Endothelial cell (in vitro differentiated cells): Measurements from ENCODE around the gene TP53BP2. TPM values are rescaled to one million over a fixed set of nuclear protein-coding genes. Genes with fewer than 3 reads are reported as not detected.

Experiments
- DNase-seq: peaks from one replicate; pipeline ENCODE4 v3.0.0; 2021; ENCODE audit warnings: low spot score
- H3K27ac Mint-ChIP-seq: one replicate; pipeline ENCODE4 v1.8.0; 2021; ENCODE audit warnings: mixed read lengths, inconsistent platforms; ENCODE audit not compliant: unreplicated experiment
- H3K27me3 Mint-ChIP-seq: one replicate; pipeline ENCODE4 v1.8.0; 2021; ENCODE audit warnings: mild to moderate bottlenecking, moderate library complexity, mixed read lengths, inconsistent platforms; ENCODE audit not compliant: unreplicated experiment
- H3K36me3 Mint-ChIP-seq: one replicate; pipeline ENCODE4 v1.8.0; 2021; ENCODE audit warnings: mild to moderate bottlenecking, low read depth, mixed read lengths, inconsistent platforms; ENCODE audit not compliant: unreplicated experiment
- H3K4me1 Mint-ChIP-seq: one replicate; pipeline ENCODE4 v1.8.0; 2021; ENCODE audit warnings: mild to moderate bottlenecking, mixed read lengths, inconsistent platforms; ENCODE audit not compliant: unreplicated experiment
- H3K4me3 Mint-ChIP-seq: one replicate; pipeline ENCODE4 v1.8.0; 2021; ENCODE audit warnings: mild to moderate bottlenecking, mixed read lengths, inconsistent platforms; ENCODE audit not compliant: unreplicated experiment
- H3K9me3 Mint-ChIP-seq: one replicate; pipeline ENCODE4 v1.8.0; 2021; ENCODE audit warnings: mixed read lengths, inconsistent platforms; ENCODE audit not compliant: unreplicated experiment
- total RNA-seq: library from RNA; stranded (reverse); fragmentation: NEBNext Ultra II Directional; extraction: Animal tissue kit (Norgen Biotek cat#: 25700); gene quantifications from one replicate; pipeline ENCODE4 v1.2.1, GENCODE V29; 2021; ENCODE audit not compliant: unreplicated experiment
- TF ChIP-seq, protein P1 (sequence below): fragments of 200-600 bp; sonication (generic); IDR thresholded peaks from one replicate; pipeline ENCODE4 v1.5.0; 2021; ENCODE audit warnings: antibody characterized with exemption; ENCODE audit not compliant: unreplicated experiment

The TP53BP2 gene
- total RNA-seq, 1 donor from 2014 or later = 42.0 TPM

DNA sequence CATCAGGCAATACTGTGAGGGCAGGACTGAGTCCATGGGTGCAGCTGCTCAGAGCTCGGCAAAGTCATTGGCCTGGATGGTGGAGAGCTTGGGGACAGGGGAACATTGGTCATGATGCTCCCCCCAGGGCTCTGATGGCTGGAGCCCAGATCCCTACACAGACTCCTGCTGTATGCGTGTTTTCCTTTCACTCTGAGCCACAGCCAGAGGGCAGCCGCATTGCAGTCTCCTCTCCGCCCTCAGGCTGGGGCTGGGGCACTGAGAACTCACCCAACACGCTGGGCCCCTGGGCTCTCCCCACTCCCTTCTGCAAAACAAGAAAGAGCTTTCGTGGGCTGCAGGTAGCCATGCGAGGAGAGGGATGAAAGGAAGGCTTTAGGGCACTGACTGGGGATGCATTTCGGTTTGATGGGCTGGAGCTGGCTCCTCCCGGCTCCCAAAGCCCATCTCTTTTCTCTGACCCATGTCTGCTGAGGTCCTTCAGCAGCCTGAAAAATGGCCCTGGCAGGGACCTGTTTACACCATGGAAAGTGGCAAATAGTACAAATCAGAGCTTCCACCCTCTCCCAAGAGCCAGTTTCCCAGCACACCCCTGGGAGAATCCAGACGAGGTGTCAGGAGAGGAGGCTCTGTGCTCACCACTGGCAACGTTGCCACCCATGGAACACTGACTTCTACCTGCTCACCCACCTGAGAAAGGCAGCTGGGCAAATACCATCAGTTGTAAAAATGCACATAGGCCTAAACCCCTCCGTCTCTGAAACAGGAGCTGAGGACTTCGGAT, 89.6 kb downstream of the TP53BP2 start:
- peaks cover 4% of the 10 kb centered on the region for H3K27me3 Mint-ChIP-seq
- DNase-seq = no peak
- peaks cover 17% of the 10 kb centered on the region for H3K4me1 Mint-ChIP-seq
- no peak overlapping the region for H3K27ac Mint-ChIP-seq
- TF ChIP-seq, protein P1, sequence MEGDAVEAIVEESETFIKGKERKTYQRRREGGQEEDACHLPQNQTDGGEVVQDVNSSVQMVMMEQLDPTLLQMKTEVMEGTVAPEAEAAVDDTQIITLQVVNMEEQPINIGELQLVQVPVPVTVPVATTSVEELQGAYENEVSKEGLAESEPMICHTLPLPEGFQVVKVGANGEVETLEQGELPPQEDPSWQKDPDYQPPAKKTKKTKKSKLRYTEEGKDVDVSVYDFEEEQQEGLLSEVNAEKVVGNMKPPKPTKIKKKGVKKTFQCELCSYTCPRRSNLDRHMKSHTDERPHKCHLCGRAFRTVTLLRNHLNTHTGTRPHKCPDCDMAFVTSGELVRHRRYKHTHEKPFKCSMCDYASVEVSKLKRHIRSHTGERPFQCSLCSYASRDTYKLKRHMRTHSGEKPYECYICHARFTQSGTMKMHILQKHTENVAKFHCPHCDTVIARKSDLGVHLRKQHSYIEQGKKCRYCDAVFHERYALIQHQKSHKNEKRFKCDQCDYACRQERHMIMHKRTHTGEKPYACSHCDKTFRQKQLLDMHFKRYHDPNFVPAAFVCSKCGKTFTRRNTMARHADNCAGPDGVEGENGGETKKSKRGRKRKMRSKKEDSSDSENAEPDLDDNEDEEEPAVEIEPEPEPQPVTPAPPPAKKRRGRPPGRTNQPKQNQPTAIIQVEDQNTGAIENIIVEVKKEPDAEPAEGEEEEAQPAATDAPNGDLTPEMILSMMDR = no peak
- no peaks in the 10 kb centered on the region for H3K9me3 Mint-ChIP-seq
- peaks cover 67% of the 10 kb centered on the region for H3K36me3 Mint-ChIP-seq
- H3K4me3 Mint-ChIP-seq = no peak overlapping the region

DNA sequence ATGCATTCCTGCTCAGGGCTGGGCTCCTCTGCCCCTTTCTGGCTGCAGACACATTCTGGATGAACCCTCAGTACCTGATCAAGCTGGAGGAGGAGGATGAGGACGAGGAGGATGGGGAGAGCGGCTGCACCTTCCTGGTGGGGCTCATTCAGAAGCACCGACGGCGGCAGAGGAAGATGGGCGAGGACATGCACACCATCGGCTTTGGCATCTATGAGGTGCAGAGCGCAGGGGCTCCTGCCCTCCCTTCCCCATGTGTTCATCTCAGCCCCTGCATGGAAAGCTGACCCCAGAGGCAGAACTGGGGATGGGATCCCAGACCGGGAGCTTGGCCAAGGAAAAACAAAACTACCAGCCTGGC, 90.3 kb downstream of the TP53BP2 start:
- Mint-ChIP-seq H3K27ac (no peak overlapping the region), H3K36me3 (peaks cover 63% of the 10 kb centered on the region), H3K4me3 (no peak overlapping the region), H3K27me3 (peaks cover 4% of the 10 kb centered on the region), H3K9me3 (no peaks in the 10 kb centered on the region), H3K4me1 (peaks cover 14% of the 10 kb centered on the region)
- no peak for DNase-seq
- TF ChIP-seq, protein P1 = no peak

- Mint-ChIP-seq H3K4me3 (no peak overlapping the region), H3K4me1 (peaks cover 11% of the 10 kb centered on the region), H3K36me3 (peaks cover 64% of the 10 kb centered on the region), H3K27ac (no peak overlapping the region), H3K27me3 (peaks cover 2% of the 10 kb centered on the region), H3K9me3 (no peaks in the 10 kb centered on the region)
- DNase-seq = no peak
- TF ChIP-seq, protein P1 = no peak
Measured at GRCh38 chr1:223754681-223755431, 90.9 kb downstream of the TP53BP2 start.

DNA sequence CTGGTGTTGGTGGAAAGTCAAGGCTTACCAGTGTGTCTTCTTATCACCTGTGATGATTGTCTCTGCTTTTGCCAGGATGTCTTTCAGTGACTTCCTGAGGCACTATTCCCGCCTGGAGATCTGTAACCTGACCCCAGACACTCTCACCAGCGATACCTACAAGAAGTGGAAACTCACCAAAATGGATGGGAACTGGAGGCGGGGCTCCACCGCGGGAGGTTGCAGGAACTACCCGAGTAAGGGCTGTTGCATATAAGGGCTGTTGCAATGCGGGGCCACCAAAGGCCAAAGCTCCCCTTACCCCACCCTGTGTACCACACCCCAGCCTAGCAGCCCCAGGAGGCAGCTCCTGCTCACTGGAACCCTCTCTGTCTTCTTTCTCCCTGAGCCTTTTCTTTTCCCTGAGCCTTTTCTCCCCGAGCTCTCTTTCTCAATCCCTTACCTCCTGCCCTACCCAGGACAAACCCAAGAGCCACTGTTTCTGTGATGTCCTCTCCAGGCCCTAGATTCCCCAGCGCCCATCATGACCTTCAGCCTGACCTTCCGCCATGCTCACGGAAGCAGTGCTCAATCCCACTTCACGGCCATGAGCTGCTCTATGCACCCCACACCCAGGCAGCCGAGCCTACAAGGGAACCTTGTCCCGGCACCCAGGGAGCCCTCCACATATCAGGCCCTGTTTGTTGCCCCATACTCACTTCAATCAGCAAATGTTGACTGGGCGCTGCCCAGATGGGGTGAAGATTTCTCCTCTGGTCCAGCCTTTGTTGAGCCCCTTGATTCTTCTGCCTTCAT, 92.8 kb downstream of the TP53BP2 start:
- H3K9me3 Mint-ChIP-seq = no peaks in the 10 kb centered on the region
- DNase-seq = no peak

More for the DNA sequence above, 92.8 kb downstream of the TP53BP2 start:
- TF ChIP-seq, protein P1 = no peak
- H3K27me3 Mint-ChIP-seq = peaks cover 9% of the 10 kb centered on the region
- H3K4me1 Mint-ChIP-seq = peaks cover 12% of the 10 kb centered on the region
- H3K4me3 Mint-ChIP-seq = peak overlapping the region; percentile 68
- H3K27ac Mint-ChIP-seq = no peak overlapping the region
- H3K36me3 Mint-ChIP-seq = peaks cover 59% of the 10 kb centered on the region
